HEK293 (cell line): ENCODE measurements around the gene POFUT2.

Experiments used
- CTCF ChIA-PET: fragments of 350-600 bp; formaldehyde crosslinking; extraction: SDS; loops from one replicate; lab custom pipeline; 2021; ENCODE audit warnings: antibody characterized with exemption; lab: Yijun Ruan, JAX
- POLR2A ChIA-PET: fragments of 300-600 bp; formaldehyde crosslinking; extraction: SDS; loops from one replicate; lab custom pipeline; 2020; ENCODE audit warnings: antibody characterized with exemption, inconsistent platforms; lab: Yijun Ruan, JAX
- H3K27ac ChIP-seq: fragments of 200-500 bp; sonication (Bioruptor generic); 2 replicates; pipeline ENCODE4 v1.5.1; 2014; ENCODE audit warnings: low read depth, low read length, control low read depth, inconsistent platforms; ENCODE audit errors: extremely low read depth
- H3K36me3 ChIP-seq, 2 experiments: fragments of 200-500 bp in 1 of 2; sonication (Bioruptor generic) in 1 of 2; 1 replicate in 1 of 2; 2 replicates in 1 of 2; pipeline ENCODE4 v1.5.1; 2014 to 2017; ENCODE audit warnings: inconsistent platforms in 2 of 2, low read length in 2 of 2; ENCODE audit not compliant: control insufficient read depth in 2 of 2, insufficient read depth in 1 of 2
- H3K4me1 ChIP-seq: fragments of 200-500 bp; sonication (Bioruptor generic); 2 replicates; pipeline ENCODE4 v1.5.1; 2014; ENCODE audit warnings: mild to moderate bottlenecking, low read length, inconsistent platforms; ENCODE audit not compliant: control insufficient read depth, insufficient read depth
- H3K4me3 ChIP-seq: 2 replicates; pipeline ENCODE4 v1.5.1; 2011; ENCODE audit warnings: low read depth, mild to moderate bottlenecking, control low read depth, low read length, moderate library complexity
- H3K9me3 ChIP-seq: fragments of 200-500 bp; sonication (Bioruptor generic); 2 replicates; pipeline ENCODE4 v1.5.1; 2014; ENCODE audit warnings: low read depth, low read length, inconsistent platforms; ENCODE audit not compliant: control insufficient read depth, insufficient read depth
- BCL11B ChIP-seq: fragments of 450-650 bp; formaldehyde crosslinking; IDR thresholded peaks from 2 replicates; pipeline ENCODE4 v1.5.1; 2016; ENCODE audit warnings: low read depth, missing biosample characterization, missing genetic modification characterization
- EGR2 ChIP-seq: fragments of 450-650 bp; formaldehyde crosslinking; IDR thresholded peaks from 2 replicates; pipeline ENCODE4 v1.5.1; 2016; ENCODE audit warnings: low read depth, missing biosample characterization, missing genetic modification characterization
- GFI1B ChIP-seq: fragments of 450-650 bp; formaldehyde crosslinking; IDR thresholded peaks from 2 replicates; pipeline ENCODE4 v1.5.1; 2016; ENCODE audit warnings: missing biosample characterization, missing genetic modification characterization
- GLIS1 ChIP-seq: fragments of 450-650 bp; formaldehyde crosslinking; IDR thresholded peaks from 2 replicates; pipeline ENCODE4 v1.5.1; 2016; ENCODE audit warnings: missing biosample characterization, missing genetic modification characterization
- HOXA7 ChIP-seq: sonication (generic); formaldehyde crosslinking; IDR thresholded peaks from 2 replicates; pipeline ENCODE4 v1.8.1; 2022; ENCODE audit warnings: missing genetic modification reagents, borderline replicate concordance
- KLF1 ChIP-seq: fragments of 450-650 bp; formaldehyde crosslinking; IDR thresholded peaks from 2 replicates; pipeline ENCODE4 v1.5.1; 2016; ENCODE audit warnings: missing biosample characterization, missing genetic modification characterization
- OSR2 ChIP-seq: fragments of 450-650 bp; formaldehyde crosslinking; IDR thresholded peaks from 2 replicates; pipeline ENCODE4 v1.5.1; 2016; ENCODE audit warnings: missing biosample characterization, missing genetic modification characterization
- REPIN1 ChIP-seq: fragments of 450-650 bp; formaldehyde crosslinking; IDR thresholded peaks from 2 replicates; pipeline ENCODE4 v1.5.1; 2017; ENCODE audit warnings: missing biosample characterization, missing genetic modification characterization, low read depth
- SP2 ChIP-seq: fragments of 450-650 bp; formaldehyde crosslinking; IDR thresholded peaks from 2 replicates; pipeline ENCODE4 v1.5.1; 2016; ENCODE audit warnings: missing biosample characterization, missing genetic modification characterization
- SP7 ChIP-seq: fragments of 450-650 bp; formaldehyde crosslinking; IDR thresholded peaks from 2 replicates; pipeline ENCODE4 v1.5.1; 2016; ENCODE audit warnings: missing biosample characterization, missing genetic modification characterization
- ZBTB21 ChIP-seq: fragments of 450-650 bp; formaldehyde crosslinking; IDR thresholded peaks from 2 replicates; pipeline ENCODE4 v1.5.1; 2017; ENCODE audit warnings: missing biosample characterization, missing genetic modification characterization
- ZNF184 ChIP-seq: fragments of 450-650 bp; IDR thresholded peaks from 2 replicates; pipeline ENCODE4 v1.5.1; 2018; ENCODE audit warnings: missing biosample characterization, mild to moderate bottlenecking, missing genetic modification characterization
- ZNF302 ChIP-seq: fragments of 450-650 bp; formaldehyde crosslinking; IDR thresholded peaks from 2 replicates; pipeline ENCODE4 v1.5.1; 2016; ENCODE audit warnings: missing biosample characterization, missing genetic modification characterization, low read depth
- ZNF394 ChIP-seq: fragments of 450-650 bp; formaldehyde crosslinking; IDR thresholded peaks from 2 replicates; pipeline ENCODE4 v1.5.1; 2016; ENCODE audit warnings: missing biosample characterization, missing genetic modification characterization, mild to moderate bottlenecking, moderate library complexity, borderline replicate concordance
- ZNF426 ChIP-seq: fragments of 450-650 bp; formaldehyde crosslinking; IDR thresholded peaks from 2 replicates; pipeline ENCODE4 v1.5.1; 2017; ENCODE audit warnings: missing biosample characterization, missing genetic modification characterization, mild to moderate bottlenecking, inconsistent platforms, moderate library complexity
- ZNF561 ChIP-seq: fragments of 450-650 bp; IDR thresholded peaks from 2 replicates; pipeline ENCODE4 v1.5.1; 2018; ENCODE audit warnings: missing biosample characterization, missing genetic modification characterization, borderline replicate concordance
- ZNF626 ChIP-seq: fragments of 450-650 bp; sonication (Bioruptor Pico); formaldehyde crosslinking; IDR thresholded peaks from 2 replicates; pipeline ENCODE4 v1.5.1; 2018; ENCODE audit warnings: missing biosample characterization, missing genetic modification characterization, inconsistent platforms
- ZNF629 ChIP-seq: fragments of 450-650 bp; formaldehyde crosslinking; IDR thresholded peaks from 2 replicates; pipeline ENCODE4 v1.5.1; 2017; ENCODE audit warnings: missing biosample characterization, missing genetic modification characterization
- ZNF747 ChIP-seq: fragments of 450-650 bp; formaldehyde crosslinking; IDR thresholded peaks from 2 replicates; pipeline ENCODE4 v1.5.1; 2016; ENCODE audit warnings: missing biosample characterization, missing genetic modification characterization
- ZSCAN16 ChIP-seq: fragments of 450-650 bp; formaldehyde crosslinking; IDR thresholded peaks from 2 replicates; pipeline ENCODE4 v1.5.1; 2016; ENCODE audit warnings: missing biosample characterization, missing genetic modification characterization
- TF ChIP-seq, protein P1 (sequence below): fragments of 450-650 bp; formaldehyde crosslinking; IDR thresholded peaks from 2 replicates; pipeline ENCODE4 v1.5.1; 2017; ENCODE audit warnings: missing biosample characterization, missing genetic modification characterization
- TF ChIP-seq, protein P2 (sequence below): fragments of 450-650 bp; formaldehyde crosslinking; IDR thresholded peaks from 2 replicates; pipeline ENCODE4 v1.5.1; 2016; ENCODE audit warnings: missing biosample characterization, missing genetic modification characterization
- TF ChIP-seq, protein P3 (sequence below): fragments of 450-650 bp; IDR thresholded peaks from 2 replicates; pipeline ENCODE4 v1.5.1; 2018; ENCODE audit warnings: missing biosample characterization, mild to moderate bottlenecking, missing genetic modification characterization
- TF ChIP-seq, protein P4 (sequence below): fragments of 450-650 bp; formaldehyde crosslinking; IDR thresholded peaks from 2 replicates; pipeline ENCODE4 v1.5.1; 2016; ENCODE audit warnings: missing biosample characterization, missing genetic modification characterization
- TF ChIP-seq, protein P5 (sequence below): fragments of 450-650 bp; formaldehyde crosslinking; IDR thresholded peaks from 2 replicates; pipeline ENCODE4 v1.5.1; 2016; ENCODE audit warnings: missing biosample characterization, missing genetic modification characterization

The POFUT2 gene

DNA sequence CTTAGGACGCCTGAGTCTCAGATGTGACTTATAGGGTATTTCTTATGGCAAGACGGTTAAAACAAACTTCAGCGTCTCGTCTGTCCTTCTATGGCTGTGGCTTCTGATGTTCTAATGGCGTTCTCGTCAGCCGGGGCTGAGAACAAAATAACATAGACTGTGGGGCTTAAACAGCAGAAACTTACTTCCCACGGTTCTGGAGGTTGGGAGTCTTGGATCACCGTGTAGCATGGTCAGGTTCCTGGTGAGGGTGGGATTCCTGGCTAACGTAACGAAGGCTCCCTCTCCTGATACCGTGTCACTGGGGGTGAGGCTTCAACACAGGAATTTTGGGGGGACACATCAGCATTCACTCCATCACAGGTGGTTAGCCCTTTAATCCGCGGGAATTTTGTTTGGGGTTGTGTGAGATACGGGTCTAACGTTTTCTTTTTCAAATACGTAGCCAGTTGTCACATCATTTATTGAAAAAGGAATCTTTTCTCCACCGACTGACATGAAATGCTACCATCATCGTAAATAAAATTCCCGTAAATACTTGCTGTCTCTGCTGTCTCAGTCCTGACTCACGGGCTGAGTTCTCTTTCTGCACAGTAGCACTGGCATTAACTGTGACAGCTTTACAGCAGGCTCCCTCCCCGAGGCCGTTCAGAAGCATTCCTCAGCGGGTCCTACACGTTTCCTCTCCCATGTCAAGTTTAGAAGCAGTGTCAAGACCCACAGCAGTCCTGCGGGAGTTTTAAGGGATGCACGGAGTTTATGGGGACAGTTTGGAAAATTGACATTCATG, 8.1 kb upstream of the POFUT2 start:
- ChIA-PET CTCF (interaction anchor here (0.8 to 4.1 kb wide), 6 partner anchors 13 to 261 kb away, joined by 3 to 47 read pairs (median 5); no protein-coding TSS in a partner anchor), POLR2A (no interaction called here)
- H3K36me3 ChIP-seq = peaks cover 0 to 1% of the 10 kb centered on the region in 2 experiments; a peak in 1 of 3 replicates
- H3K4me3 ChIP-seq = no peak overlapping the region
- H3K9me3 ChIP-seq = no peaks in the 10 kb centered on the region
- TF ChIP-seq, protein P1, sequence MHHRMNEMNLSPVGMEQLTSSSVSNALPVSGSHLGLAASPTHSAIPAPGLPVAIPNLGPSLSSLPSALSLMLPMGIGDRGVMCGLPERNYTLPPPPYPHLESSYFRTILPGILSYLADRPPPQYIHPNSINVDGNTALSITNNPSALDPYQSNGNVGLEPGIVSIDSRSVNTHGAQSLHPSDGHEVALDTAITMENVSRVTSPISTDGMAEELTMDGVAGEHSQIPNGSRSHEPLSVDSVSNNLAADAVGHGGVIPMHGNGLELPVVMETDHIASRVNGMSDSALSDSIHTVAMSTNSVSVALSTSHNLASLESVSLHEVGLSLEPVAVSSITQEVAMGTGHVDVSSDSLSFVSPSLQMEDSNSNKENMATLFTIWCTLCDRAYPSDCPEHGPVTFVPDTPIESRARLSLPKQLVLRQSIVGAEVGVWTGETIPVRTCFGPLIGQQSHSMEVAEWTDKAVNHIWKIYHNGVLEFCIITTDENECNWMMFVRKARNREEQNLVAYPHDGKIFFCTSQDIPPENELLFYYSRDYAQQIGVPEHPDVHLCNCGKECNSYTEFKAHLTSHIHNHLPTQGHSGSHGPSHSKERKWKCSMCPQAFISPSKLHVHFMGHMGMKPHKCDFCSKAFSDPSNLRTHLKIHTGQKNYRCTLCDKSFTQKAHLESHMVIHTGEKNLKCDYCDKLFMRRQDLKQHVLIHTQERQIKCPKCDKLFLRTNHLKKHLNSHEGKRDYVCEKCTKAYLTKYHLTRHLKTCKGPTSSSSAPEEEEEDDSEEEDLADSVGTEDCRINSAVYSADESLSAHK (tag by site-specific recombination) = peak; percentile 70
- TF ChIP-seq ZNF626 (tag by site-specific recombination) (no peak), ZNF561 (tag by site-specific recombination) (0 out of 2 replicates have a peak, but pooled peaks have one; percentile 35), OSR2 (tag by site-specific recombination) (peak; percentile 84), REPIN1 (tag by site-specific recombination) (no peak), ZNF184 (tag by site-specific recombination) (no peak), ZNF302 (tag by site-specific recombination) (no peak)
- H3K27ac ChIP-seq = no peak overlapping the region
- no peaks in the 10 kb centered on the region; the same call in 1 of the 2 replicates for H3K4me1 ChIP-seq

DNA sequence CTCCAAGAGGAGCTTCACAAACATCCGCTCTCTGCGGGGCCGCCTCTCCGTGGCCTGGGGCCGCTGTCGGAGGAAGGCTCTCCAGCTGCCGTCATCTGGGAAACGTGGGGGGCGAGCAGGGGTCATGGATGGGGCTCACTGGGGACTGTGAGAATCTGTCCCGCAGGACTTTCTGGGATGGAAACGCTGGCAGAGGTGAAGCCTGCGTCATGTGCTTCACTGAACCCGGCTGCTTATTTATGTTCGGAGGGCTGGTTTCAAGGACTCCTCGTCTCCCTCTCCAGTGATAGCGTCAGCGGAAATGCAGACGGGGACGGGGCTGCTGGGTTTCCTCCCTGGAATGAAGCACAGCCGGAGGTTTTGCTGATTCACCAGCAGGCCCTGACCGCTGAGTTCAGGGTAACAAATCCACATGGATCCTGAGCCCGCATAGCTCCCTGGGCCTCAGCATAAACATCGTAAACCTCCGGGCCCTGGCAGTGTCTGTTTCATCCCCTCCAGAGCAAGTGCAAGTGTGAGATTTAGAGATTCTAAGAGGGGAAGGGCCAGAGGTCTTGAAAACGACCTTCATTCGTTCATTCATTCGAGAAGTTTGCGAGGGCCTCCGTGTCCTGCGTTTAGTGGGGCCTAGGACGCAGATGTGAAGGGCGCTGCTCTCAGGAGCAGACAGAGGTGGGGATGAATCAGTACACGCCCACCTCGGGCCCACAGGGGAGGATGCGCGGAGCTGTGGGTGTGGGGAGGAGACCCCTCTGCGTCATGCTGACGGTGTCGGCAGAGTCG, 7.0 kb upstream of the POFUT2 start:
- CTCF ChIA-PET = interaction anchor here (0.6 to 4.1 kb wide), 7 partner anchors 14 to 401 kb away, joined by 3 to 47 read pairs (median 4); no protein-coding TSS in a partner anchor
- H3K4me1 ChIP-seq = no peaks in the 10 kb centered on the region; the same call in 1 of the 2 replicates
- TF ChIP-seq SP2 (tag by site-specific recombination) (peak; percentile 40; the same call in 1 of the 2 replicates), HOXA7 (CRISPR knock-in tag) (no peak), GLIS1 (tag by site-specific recombination) (peak; percentile 61), EGR2 (tag by site-specific recombination) (peak; percentile 67), ZNF394 (tag by site-specific recombination) (peak; percentile 55; the same call in 1 of the 2 replicates), ZNF426 (tag by site-specific recombination) (no peak), ZNF747 (tag by site-specific recombination) (no peak), SP7 (tag by site-specific recombination) (peak; percentile 47), GFI1B (tag by site-specific recombination) (no peak), ZBTB21 (peak; percentile 80), BCL11B (tag by site-specific recombination) (no peak), KLF1 (no peak), ZSCAN16 (tag by site-specific recombination) (no peak), ZNF629 (tag by site-specific recombination) (peak; percentile 83)
- TF ChIP-seq, protein P2, sequence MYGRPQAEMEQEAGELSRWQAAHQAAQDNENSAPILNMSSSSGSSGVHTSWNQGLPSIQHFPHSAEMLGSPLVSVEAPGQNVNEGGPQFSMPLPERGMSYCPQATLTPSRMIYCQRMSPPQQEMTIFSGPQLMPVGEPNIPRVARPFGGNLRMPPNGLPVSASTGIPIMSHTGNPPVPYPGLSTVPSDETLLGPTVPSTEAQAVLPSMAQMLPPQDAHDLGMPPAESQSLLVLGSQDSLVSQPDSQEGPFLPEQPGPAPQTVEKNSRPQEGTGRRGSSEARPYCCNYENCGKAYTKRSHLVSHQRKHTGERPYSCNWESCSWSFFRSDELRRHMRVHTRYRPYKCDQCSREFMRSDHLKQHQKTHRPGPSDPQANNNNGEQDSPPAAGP (tag by site-specific recombination) = peak; percentile 37; the same call in 1 of the 2 replicates
- TF ChIP-seq, protein P3, sequence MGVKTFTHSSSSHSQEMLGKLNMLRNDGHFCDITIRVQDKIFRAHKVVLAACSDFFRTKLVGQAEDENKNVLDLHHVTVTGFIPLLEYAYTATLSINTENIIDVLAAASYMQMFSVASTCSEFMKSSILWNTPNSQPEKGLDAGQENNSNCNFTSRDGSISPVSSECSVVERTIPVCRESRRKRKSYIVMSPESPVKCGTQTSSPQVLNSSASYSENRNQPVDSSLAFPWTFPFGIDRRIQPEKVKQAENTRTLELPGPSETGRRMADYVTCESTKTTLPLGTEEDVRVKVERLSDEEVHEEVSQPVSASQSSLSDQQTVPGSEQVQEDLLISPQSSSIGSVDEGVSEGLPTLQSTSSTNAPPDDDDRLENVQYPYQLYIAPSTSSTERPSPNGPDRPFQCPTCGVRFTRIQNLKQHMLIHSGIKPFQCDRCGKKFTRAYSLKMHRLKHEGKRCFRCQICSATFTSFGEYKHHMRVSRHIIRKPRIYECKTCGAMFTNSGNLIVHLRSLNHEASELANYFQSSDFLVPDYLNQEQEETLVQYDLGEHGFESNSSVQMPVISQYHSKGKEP (tag by site-specific recombination) = 0 out of 2 replicates have a peak, but pooled peaks have one; percentile 24
- TF ChIP-seq, protein P4, sequence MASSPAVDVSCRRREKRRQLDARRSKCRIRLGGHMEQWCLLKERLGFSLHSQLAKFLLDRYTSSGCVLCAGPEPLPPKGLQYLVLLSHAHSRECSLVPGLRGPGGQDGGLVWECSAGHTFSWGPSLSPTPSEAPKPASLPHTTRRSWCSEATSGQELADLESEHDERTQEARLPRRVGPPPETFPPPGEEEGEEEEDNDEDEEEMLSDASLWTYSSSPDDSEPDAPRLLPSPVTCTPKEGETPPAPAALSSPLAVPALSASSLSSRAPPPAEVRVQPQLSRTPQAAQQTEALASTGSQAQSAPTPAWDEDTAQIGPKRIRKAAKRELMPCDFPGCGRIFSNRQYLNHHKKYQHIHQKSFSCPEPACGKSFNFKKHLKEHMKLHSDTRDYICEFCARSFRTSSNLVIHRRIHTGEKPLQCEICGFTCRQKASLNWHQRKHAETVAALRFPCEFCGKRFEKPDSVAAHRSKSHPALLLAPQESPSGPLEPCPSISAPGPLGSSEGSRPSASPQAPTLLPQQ (tag by site-specific recombination) = peak; percentile 44
- TF ChIP-seq, protein P5, sequence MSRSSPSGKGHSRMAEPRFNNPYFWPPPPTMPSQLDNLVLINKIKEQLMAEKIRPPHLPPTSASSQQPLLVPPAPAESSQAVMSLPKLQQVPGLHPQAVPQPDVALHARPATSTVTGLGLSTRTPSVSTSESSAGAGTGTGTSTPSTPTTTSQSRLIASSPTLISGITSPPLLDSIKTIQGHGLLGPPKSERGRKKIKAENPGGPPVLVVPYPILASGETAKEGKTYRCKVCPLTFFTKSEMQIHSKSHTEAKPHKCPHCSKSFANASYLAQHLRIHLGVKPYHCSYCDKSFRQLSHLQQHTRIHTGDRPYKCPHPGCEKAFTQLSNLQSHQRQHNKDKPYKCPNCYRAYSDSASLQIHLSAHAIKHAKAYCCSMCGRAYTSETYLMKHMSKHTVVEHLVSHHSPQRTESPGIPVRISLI (tag by site-specific recombination) = no peak

More for the DNA sequence above, 7.0 kb upstream of the POFUT2 start:
- Histone ChIP-seq H3K27ac (peak overlapping the region; percentile 35), H3K9me3 (no peaks in the 10 kb centered on the region), H3K36me3 (peaks cover 0 to 9% of the 10 kb centered on the region in 2 experiments; a peak in 2 of 3 replicates), H3K4me3 (no peak overlapping the region)
- POLR2A ChIA-PET = no interaction called here
